Stimulated activated CD4-positive, alpha-beta T cell treated with anti-CD3 and anti-CD28 coated beads, Interleukin-15, amount 100 ng/mL, for 1 hour (primary cell): ENCODE data around the gene CST5.
"Not testable (repeated sequence)": the region's sequence is repeated elsewhere in the genome, so short reads cannot be mapped to it uniquely, and the experiment has no call there.

Source experiments
- DNase-seq, 2 donors: peaks; one replicate each; pipeline ENCODE4 v3.0.0-alpha.2; 2020; ENCODE audit warnings: low read depth in 1 of 2, low spot score in 1 of 2

Gene CST5, protein sequence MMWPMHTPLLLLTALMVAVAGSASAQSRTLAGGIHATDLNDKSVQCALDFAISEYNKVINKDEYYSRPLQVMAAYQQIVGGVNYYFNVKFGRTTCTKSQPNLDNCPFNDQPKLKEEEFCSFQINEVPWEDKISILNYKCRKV

DNA sequence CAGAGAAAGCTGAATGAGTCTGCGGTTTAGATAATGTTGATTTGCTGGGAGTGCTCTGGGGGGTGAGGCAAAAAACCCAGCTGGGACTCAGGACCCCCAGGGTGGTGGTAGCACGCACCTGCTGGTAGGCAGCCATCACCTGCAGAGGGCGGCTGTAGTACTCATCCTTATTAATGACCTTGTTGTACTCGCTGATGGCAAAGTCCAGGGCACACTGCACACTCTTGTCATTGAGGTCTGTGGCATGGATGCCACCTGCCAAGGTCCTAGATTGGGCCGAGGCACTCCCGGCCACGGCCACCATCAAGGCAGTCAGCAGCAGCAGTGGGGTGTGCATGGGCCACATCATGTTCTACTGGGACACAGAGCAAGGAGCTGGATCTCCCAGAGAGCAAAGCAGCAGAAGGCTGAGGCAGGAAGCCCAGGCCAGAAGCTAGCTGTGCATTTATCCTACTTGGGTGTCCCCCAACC lies at the start of gene CST5:
Gene CST5 (minus strand): TSS at position 421 of the 471 bp plus-strand sequence. CDS start 72 bp downstream, at position 349.
- DNase-seq, result no peak

DNA sequence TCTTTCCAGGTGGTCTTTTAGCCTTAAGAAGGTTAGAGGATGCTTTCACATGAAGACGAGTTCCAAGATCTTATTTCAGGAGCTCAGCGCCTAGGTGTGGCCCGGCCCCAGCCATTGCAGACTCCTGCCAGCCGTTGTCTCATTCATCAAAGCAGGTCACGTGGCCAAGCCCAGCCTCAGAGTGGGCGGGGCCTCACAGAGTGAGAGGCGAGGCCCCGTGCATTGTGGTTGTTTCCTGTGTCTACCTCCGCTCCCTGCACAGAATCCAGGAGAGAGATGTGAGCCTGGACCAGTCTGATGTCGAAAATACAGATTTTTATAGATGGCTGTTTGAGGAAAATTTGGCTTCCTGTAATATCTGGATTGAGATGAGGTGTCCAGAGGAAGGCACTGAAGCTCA lies 49.2 kb upstream of the CST5 start:
- DNase-seq, result no peak

- no peak for DNase-seq
Observed at GRCh38 chr20:23928353-23928752, 48.8 kb upstream of the CST5 start.

GRCh38 chr20:23926944-23927872 lies 47.7 kb upstream of the CST5 start:
- DNase-seq, result no peak

DNA sequence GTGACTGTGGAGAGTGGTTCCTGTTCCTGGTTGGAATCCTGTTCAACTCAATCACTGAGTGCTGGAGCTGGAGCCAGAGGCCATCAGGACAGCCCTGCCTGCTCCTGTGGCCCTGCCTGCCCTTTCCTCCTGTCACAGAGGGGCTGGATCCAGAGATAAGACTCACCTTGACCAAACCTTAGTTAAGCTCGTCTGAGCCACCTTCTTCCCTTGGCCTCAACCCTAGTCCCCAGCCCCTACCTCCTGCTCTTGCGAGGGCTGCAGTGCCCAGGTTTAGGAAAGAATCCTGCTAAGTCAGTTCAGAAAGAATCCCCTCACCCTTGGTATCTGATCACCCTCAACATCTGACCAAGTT lies 47.0 kb upstream of the CST5 start:
- DNase-seq, result no peak

DNA sequence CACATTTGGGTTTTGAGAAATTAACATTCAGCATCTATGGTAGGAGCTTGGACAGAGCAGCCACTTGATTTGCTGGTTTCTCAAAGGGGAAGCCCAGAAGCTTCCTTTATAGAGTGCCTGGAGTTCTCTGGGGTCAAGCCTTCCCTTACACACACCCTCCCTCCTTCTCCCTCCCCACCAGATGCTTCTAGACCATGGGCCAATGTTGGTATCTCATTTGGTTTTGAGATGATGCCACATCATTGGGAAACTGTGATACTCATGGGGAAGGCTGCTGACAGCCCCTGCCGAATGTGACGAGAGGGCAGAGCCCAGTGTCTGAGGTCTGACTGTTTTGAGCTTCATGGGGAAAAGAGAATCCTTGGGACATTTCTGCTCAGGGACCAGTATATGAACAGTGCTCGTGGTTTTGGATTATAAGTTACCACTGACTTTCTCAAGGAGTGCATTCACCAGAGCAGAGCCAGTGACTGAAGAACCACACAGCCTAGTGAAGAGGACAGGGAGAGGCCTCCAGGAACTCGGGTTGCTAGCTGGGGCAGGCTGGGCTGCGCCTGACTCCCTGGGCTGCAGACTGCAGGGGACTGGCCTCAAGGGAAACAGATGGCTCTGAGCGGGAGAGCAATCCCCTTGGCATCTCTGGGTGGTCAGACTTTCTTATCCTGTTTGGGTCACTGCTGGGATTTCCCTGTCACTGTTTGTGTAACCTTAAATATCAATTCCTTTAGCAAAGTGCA lies 46.4 kb upstream of the CST5 start:
- no peak for DNase-seq

DNA sequence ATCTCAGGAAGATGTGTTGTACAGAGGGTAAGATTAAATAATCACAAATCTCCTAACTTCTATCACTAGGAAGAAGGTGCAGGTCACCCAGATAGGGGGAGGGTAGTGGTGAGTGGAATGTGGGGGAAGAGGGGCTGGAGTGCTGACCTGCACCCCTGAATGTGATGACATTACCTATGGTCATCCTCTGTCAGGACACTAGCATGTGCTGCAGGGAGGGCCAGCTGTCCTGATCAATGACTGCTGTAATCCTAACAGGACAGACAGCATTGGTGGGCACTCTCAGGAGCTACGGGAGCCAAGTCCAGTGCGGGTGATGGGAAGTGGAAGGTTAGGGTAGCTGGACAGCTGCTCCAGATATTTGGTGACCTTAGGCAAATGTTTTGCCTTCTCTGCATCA lies 45.2 kb upstream of the CST5 start:
- no peak for DNase-seq

GRCh38 chr20:23923891-23924435 lies 44.4 kb upstream of the CST5 start:
- no peak for DNase-seq

GRCh38 chr20:23923311-23923710 lies 43.8 kb upstream of the CST5 start:
- DNase-seq, result no peak

- DNase-seq, result no peak
Observed at GRCh38 chr20:23920408-23921325, 41.1 kb upstream of the CST5 start.

DNA sequence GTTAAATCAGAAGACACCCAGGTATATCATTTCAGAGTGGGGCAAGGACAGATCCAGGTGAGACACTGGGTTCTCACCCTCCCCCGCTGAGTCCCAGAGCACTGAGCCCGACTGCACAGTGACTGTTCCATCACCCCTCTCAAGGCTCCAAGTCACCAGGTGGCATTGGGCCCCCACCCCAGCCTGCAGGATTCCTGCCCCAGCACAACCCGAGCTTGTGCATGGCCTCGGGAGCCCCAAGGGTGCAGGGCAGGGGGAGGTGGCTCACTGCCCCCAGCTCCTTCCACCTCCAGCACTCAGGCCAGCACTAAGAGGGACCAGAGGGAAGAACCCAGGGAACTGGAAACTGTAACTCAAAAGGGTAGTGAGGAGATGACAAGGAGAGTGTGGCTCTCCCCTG lies 39.3 kb upstream of the CST5 start:
- no peak for DNase-seq

- no peak for DNase-seq
Observed at GRCh38 chr20:23918101-23918862, 38.7 kb upstream of the CST5 start.

DNA sequence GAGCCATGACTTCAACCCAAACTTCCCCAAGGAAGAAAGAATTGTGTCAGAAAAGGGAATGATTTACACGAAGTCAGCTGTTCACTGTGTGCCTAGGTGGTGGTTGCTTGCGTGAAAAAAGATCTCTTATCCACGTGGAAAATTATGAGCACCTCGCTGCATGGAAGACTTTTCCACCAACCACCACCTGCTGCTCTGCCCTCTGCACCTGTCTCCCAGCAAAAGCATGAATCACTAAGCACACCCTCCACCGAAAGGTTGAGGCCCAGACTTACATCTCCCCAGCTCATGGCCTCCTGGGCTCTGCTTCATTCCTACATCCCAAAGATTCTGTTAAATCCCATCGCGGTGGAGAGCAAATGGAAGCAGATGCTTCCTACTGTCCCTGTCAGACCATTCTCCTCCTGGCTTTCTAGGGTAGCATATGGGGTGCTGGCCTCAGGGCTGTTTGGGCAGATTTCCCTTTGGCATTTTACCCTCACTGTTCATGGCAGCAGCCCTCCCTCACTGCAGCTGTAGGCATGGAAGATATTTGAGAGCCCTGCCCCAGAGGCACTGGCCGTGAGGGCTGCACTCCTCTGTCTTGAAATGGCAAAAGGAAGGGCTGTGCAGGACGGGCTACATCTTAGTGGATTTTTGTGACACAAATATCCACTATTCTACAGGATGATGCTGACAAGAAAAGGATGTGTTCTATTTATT lies 37.6 kb upstream of the CST5 start:
- no peak for DNase-seq

DNA sequence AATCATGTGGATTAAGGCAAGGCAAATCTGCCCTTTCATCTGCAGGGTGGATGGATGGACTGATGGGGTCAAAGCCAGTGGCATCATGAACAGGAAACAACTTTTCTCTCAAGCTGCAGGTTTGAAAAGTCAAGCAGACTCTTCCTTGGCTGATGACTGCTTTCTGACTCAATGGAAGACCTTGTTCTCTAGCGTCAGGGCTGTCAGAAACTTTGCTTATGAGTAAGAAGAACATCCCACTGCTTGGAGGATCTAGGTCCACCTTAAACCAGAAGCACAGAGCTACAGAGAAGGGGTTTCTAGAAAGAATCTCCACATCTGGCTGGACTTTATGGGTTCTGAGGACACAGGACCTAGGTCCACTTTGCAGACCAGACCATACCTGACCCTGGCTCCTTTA lies 36.3 kb upstream of the CST5 start:
- no peak for DNase-seq

GRCh38 chr20:23914469-23914868 lies 34.9 kb upstream of the CST5 start:
- DNase-seq, result not testable (repeated sequence)

DNA sequence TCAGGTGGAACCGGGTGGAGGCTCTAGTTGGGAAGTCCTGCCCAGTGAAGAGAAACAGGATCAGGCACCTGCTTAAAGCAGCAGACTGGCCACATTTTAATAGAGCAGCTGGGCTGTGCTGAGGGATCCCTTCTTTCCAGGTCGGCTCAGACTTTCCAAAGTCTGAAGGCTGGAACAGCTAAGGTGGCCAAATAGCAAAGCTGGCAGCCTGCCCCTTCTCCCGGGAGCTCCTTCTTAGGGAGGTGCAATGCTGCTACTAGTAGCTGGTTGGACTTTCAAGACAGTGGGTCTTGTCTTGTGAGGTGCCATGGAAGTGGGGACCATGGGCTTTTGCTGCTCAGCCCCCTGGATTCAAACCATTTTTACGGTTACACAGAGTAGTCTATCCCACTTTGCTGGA lies 30.7 kb upstream of the CST5 start:
- no peak for DNase-seq

DNA sequence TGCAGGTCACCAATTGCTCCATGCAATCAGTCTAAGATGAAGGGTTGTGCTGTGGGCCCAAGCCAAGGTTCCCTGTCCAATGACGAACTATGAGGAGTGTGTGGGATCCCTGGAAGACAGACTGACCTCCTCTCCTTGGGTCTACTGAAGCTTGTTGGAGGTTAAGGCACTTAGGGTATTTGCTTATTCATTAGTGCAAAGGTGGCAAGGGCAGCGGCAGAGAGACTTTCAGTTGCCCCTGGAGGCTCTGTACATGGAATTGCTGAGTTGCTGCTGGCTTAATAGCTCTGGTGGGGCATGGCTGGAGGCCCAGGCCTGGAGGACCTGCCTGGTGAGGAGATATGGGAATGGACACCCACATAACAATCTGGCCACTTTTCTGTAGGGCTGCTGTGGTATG lies 29.8 kb upstream of the CST5 start:
- DNase-seq, result no peak

DNA sequence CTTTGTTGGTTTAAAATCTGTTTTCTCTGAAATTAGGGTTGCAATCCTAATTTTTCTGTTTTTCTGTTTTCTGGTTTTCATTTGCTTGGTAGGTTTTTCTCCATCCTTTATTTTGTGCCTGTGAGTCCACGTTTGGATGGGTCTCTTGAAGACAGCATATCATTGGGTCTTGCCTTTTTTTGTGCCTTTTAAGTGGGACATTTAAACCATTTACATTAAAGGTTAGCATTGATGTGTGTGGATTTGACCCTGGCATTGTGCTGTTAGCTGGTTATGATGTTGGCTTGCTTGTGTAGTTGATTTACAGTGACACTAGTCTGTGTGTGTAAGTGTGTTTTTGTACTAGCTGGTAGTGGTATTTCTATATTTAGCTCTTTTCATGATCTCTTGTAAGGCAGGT lies 28.0 kb upstream of the CST5 start:
- no peak for DNase-seq

DNA sequence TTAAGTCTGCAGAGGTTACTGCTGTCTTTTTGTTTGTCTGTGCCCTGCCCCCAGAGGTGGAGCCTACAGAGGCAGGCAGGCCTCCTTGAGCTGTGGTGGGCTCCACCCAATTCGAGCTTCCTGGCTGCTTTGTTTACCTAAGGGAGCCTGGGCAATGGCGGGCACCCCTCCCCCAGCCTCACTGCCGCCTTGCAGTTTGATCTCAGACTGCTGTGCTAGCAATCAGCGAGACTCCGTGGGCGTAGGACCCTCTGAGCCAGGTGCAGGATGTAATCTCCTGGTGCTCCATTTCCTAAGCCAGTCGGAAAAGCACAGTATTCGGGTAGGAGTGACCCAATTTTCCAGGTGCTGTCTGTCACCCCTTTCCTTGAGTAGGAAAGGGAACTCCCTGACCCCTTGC lies 22.8 kb upstream of the CST5 start:
- DNase-seq, result not testable (repeated sequence)
